Colon (tissue), 2 donors: ENCODE measurements around the gene BANK1.

Experiments
- FAIRE-seq: peaks from 2 replicates; lab custom pipeline; 2012; peaks lifted over from hg19 to GRCh38; lab: Jason Lieb, UNC
- donor health status: control.
- donor health status: control.

The BANK1 gene

DNA sequence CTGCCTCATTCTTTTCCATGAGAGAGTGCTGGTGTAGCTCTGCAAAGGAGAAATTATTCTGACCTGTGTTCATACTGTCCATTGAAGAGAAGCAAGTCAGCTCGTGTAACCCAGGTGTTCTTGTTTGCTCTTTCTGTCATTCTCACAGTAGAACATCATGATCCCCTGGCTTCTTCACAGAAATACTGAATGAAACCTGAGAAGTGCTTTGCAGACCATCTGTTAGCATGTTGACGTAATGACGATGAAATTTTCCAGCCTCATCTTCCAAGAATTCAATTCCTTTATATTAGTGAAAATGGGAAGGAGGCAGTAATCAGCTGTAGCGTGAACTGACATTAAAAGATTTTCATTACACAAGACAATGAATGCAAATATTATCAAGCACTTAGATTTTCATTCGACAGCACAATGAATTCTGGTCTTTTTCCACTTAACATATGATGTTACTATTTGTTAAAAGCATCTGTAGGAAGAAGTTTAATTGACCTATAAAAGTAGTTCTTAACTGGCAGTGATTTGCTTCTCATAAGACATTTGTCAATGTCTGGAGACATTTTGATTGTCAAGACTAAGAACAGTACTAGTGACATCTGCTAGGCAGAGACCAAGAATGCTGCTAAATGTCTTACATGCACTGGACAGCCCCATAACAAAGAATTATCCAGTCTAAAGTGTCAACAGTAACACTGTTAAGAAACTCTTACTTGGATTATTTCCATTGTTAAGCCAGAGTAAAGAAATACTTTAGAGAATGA lies 246.3 kb downstream of the BANK1 start:
- FAIRE-seq: no peak

DNA sequence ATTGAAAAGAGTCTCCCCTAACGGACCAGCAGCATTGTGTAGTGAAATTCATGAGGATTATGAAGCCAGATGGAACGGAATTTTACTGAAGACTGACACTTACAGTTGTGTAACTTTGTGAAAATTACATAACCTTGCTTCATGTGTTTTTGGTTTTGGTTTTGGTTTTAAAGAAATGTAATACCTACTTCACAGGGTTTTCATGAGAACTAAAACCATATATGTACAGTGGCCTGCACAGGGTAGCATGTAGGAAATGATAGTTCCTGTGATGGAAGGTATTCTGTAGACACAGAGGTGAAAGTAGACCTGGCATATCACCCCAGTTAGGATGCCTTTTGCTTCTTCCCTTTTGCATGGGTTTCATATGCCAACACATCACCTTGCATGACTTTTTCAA lies 247.0 kb downstream of the BANK1 start:
- no peak for FAIRE-seq

DNA sequence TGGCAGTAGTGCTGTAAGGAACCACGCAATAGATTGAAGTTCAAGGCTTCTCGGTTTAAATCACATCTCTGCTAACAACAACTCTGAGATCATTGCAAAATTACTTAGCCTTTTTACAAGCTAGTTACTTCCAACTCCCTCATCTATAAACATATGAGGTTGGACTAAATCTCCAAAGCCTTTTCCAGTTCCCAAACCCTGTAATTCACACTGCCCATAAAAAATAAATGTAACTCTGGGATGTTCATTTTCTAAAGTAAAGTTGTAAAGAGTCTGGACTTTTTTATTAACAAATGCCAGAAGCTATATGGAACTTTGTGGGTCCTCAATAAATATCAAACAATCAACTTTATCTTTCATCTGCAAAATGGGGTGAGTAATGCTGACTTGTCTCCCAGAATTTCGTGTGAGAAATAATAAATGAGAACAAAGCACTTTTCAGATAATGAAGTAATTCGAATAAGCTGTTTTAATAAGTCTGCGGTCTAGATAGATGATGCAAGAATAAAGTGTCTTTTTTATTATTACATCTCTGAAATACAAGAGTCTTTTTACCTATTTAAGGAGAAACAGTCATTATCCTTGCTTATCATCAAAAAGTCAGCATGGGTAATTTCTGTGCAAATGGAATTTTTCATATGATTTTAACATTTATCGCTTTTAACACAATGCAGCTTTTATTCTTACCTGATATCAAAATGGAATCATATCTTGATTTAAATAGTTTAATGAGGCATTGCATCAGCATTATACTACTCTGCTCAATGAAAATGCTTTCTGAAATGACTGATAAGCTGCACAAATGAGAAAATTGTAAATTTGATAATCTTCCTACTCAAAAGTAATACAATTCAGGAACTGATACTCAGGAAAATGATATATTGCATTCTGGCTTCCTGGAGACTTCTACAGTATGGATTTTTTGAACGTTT lies 252.6 kb downstream of the BANK1 start:
- no peak for FAIRE-seq

DNA sequence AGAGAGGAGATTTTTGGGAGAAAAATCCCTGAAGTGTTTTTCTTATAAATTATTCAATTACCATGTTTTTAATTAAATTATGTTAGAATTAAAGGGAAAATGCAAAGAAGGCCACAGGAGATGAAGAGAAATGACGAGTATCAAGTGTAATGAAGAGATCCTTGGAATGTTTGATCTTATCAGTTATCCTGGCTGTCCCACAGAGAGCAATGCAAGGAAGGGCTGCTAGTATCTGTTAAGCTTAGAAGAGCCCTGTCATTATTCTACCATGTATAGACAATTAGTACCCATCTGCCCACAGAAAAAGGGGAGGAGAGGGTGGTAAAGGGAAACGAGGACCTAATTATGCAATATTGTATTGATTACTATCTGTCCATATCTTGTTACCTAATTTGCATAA lies 257.1 kb downstream of the BANK1 start:
- FAIRE-seq: no peak

DNA sequence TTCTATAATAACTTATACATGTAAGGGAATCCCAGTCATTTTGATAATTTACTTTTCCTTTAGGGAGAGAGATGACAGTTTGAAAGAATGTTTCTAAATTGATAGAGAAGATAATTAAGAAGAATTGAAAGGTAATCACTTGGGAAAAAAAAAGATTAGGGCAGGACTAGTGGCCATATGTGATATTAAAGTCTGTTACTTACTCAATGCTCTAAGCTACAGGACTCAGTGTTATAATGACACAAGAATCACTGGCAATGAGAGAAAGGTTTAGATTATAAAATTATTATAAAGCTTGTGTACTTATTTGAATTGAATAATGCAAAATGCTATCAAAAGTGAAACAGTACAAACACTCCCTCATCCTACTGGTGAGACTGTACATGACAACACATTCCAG lies 265.3 kb downstream of the BANK1 start:
- FAIRE-seq: no peak

DNA sequence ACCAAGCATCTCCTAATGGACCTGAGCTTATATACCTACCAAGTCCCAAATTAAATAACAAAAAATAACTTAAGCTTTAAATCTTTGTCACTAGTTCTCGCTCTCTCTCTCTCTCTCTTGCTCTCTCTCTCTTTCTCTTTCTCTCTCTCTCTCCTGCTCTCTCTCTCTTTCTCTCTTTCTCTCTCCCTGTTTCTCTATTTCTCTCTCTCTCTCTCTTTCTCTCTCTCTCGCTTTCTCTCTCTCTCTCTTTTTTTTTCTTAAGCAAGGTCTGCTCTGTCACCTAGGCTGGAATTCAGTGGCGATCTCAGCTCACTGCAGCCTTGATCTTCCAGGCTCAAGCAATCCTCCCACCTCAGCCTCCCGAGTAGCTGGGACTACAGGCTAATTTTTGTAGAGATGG lies 266.6 kb downstream of the BANK1 start:
- no peak for FAIRE-seq

DNA sequence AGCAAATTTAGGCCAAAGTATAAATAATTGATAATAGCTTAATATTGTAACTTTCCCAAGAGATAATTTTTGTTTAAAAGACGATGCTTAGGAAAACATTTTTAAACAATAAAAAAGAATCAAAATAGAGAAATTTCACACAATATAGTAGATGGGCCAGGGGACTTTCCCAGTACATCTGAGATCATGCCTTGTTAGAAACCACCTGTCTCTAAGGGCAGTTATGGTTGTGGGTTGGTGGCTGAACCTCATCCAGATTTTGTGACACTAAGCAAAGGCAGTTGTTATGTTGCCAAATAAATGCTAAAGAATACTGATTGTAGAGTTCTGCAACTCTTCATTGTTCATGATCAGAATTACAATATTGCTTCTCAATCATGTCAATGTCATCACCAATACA lies 270.6 kb downstream of the BANK1 start:
- no peak for FAIRE-seq

DNA sequence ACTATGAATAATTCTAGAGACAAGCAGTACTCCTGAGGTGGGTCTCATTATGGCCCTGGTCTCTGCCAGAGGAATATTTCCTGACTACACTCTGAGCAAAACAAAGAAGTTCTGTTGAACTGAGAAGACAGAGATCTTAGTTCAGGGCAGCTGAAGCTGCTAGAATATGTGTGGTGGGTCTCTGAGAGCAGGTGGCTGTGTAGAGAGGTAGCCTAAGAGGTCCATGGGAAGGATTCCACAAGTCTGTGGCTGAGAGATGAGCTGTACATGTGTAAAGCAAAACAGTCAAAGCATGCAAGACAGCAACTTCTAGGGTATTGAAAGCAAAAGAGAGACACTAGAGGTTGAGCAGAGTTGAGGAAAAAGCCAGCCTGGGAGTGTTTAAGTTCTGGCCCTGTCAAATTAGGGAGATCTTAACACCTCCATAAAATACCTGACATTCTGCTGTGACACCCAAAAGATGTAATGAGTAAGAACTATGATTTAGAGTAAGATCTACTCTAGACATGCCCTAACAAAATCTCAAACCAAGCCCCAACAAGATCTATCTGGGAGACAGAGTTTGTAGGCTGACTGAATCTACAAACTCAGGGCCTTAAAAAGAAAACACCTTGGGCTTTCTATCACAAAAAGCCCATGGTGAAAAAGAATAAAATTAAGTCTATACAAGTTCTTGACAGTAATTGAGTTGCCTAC lies 274.4 kb downstream of the BANK1 start:
- FAIRE-seq: no peak

DNA sequence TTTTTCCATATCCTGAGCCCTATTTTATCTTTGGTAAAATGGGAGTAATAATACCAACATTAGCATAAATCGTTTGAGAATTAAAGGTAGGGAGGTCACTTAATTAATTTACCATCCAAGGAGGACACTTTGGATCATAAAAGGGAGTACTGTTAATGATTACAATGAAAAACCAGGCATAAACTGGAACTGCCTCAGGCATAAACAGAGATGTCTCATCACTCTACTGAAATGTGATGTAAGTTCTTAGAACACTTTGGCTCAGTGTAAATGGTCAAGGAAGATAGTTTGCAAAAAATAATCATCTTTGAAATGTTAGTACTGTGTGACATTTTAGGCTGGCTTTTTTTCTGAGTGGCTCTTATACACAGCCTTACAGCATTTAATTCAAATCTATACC lies 286.1 kb downstream of the BANK1 start:
- no peak for FAIRE-seq

DNA sequence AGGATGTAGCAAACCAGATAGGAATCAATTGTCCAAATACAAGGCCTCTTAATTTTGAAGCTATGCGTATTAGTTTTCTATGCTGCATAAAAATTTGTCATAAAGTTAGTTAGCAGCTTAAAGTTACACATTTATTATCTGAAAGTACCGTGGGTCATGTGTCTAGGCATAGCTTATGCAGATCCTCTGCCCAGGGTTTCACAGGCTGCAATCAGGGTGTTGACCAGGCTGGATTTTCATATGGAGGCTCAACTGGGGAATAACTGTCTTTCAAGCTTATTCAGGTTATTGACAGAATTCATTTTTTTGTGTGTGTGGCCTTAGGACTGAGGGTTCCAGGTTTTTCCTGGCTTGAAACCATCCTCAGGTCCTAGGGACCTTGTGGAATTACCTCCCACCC lies 289.7 kb downstream of the BANK1 start:
- no peak for FAIRE-seq

DNA sequence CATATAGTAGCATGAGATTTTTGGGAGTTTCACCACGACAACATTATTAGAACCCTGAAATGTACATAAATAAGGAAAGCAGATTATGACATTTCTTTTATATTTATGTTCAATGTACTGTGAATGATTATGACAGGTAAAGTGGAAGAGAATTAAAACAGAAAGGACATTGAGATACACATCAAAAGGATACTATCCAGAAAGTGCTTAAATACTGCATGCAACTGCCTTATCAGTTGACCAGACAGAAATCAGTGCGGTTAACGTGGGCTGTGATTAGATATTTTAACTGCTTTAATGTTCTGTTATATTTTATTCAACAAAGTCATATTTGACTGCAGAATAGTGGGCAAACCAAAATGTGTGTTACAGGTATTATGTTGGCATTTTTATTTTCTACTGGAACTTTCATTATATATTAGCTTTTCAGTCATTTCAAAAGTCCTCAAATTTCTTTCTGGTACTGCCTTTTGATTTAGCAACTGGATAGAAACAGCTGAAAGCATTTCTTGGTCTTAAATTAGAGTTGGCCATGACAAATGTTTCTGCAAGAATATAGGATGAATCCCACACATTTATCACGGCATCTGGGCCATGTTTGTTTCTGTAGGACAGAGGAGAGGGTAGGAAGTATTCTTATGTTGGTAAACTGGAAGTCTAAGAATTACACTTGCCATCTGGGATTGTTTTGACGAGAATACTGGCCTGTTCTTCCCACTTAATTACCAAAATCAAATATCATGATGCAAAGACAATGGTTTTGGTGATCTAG lies 299.5 kb downstream of the BANK1 start:
- no peak for FAIRE-seq

DNA sequence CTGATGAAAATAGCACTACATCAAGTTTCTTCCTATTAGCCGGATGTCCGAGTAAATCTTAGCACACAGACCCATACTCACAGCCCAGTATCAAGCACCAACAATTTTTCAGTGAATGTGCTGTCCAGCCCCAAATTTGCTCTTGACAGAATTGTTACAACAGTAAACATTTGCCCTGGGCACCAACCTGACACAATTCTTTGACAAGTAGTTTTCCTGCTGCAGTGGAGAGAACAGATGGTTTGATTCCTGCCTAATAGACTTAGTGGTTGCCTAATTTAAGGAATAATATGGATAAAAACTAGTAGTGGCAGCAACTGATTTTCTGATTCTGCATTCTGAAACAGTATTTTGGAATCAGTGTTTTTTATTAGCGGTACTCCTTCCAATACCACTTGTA lies 301.1 kb downstream of the BANK1 start:
- no peak for FAIRE-seq

DNA sequence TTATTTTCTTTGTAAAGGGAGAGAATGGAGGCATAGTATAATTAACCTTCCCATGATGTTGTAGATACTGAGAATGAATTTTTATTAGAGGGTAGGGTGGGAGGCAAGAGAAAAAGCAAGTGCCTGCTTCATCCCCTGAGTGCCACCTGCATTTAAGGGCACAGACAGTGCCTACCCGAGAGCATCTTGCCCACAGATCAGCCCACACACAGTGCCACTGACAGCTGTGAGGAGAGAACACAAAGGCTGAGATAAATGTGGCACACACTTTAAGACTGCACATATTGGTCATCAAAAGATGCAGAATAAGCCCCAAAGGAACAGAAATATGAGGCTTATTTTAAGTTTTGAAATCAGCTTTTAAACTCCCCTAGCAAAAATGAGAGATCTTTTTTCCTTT lies 304.0 kb downstream of the BANK1 start:
- FAIRE-seq: no peak

DNA sequence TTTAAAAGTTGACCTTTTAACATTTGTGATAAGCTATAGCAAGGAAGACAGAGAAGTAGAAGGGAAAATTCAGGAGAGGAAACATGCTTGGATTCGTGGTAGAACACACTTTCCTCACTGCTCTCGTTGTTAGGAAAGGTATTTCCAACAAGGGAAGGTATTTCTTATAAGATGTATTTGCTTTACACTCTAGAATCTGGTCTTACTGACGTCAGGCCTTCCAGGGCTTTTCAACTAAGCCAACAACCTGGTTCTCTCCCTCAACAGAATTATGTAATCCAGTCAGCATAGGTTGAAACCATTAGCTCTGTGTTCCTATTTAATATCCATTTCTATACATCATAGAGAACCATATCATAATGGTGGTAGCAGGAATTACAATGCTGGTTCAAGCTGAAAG lies 312.8 kb downstream of the BANK1 start:
- no peak for FAIRE-seq

DNA sequence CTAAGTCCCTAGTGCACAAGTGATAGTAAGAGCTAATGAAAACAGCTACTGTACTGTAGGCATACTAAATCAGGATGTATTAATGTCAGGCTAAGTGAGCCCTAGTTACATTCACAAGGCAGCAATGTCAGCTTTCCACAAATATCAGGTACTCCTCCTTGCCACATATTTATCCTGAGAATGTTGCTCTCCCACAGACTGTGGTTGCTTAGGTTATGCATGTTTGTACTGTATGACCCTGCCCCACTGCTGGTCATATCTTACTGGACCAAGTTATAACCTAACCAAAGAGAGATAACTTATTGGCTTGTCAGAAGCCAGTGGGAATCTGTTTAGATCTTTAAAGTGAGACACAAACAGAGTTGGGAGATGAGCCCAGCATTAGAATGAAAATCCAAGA lies 313.7 kb downstream of the BANK1 start:
- FAIRE-seq: no peak

DNA sequence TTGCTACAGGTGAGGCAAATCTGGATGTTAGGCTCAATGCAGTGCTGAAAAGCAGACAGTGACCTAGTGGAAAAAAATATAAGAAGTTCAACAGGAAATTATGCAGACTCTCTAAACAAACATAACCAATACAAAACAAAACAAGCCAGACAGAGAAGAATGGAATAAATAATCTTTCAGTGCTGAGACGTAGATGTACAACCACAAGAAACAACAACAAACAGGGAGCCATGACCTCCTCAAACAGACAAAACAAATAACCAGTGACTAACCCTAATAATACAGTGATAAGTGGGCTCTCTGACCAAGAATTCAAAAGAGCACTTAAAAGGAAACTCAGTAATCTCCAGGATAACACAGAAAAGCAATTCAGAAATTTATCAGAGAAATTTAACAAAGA lies 315.5 kb downstream of the BANK1 start:
- no peak for FAIRE-seq

DNA sequence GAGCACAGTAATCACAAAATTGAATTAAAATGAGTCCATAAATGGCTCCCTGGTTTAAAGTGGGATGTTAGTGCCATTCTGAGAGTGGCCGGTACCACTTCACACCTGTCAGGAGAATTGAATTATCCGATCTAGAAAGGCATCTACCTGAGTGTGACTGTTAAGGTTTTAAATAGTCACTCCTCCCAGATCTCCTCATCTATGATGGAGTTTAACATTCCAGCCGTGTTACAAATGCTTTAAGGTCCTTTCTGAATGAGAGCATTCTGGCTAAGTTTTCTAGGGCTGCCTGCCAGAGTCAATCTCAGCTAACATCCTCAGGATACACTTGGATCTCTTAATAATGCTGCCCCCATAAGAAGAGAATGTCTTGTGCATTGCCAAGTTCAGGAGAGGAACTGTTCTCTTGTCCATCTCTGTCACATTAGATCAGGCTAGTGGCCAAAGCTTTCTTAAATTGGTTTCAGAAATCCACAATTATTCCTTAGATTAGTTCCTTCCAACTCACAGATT lies 323.6 kb downstream of the BANK1 start:
- no peak for FAIRE-seq

DNA sequence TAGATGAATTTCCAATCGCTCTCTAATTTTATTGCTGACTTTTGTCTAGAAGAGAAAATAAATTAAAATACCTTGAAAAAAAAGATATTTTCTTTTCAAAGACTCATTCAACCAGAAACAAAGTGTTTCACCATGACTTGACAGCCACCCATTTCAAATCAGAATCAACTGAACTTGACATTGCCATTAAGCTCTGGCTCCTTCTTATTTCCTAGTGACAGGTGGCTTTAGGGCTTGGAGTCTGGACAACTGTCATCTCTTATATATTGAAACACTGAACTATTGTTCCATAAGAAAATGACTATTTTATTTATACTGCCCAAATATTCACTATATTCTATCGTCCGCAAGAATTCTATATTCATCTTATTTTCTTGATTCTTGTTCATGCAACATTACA lies 325.6 kb downstream of the BANK1 start:
- FAIRE-seq: no peak

DNA sequence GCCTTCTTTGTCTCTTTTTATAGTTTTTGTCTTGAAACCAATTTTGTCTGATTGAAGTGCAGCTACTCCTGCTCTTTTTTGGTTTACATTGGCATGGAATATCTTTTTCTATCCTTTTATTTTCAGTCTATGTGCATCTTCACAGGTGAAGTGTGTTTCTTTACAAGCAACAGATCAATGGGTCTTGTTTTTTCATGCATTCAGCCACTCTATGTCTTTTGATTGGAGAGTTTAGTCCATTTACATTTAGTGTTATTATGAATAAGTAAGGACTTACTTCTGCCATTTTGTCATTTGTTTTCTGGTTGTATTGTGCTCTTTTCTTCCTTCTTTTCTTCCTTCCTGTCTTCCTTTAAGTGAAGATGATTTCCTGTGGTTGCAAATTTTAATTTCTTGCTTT lies 330.3 kb downstream of the BANK1 start:
- FAIRE-seq: no peak
